ENCODE measurements around the gene SCGN.

The SCGN gene

GRCh38 chr6:25661129-25661779, 9.2 kb downstream of the SCGN start:
- H3K27ac ChIP-seq (ENCODE audit: low read length), result no peak overlapping the region
- no peak overlapping the region for H3K9ac ChIP-seq (ENCODE audit: low read length in 2 of 2)
- no peak overlapping the region for H3K4me3 ChIP-seq (ENCODE audit: low read length in 2 of 2)
- no peaks in the 10 kb centered on the region for H3K27me3 ChIP-seq (ENCODE audit: control insufficient read depth in 1 of 2, insufficient read depth in 2 of 2, low read length in 2 of 2)
- H3K9me3 ChIP-seq (ENCODE audit: control insufficient read depth in 2 of 2, low read length in 2 of 2), result no peaks in the 10 kb centered on the region
- no peaks in the 10 kb centered on the region for H3K4me1 ChIP-seq (ENCODE audit: control insufficient read depth, insufficient read depth, low read length)
- no peaks in the 10 kb centered on the region for H3K36me3 ChIP-seq (ENCODE audit: control insufficient read depth in 2 of 2, insufficient read depth in 2 of 2, low read length in 2 of 2)

GRCh38 chr6:25665455-25665854, 13.4 kb downstream of the SCGN start:
- Histone ChIP-seq H3K27me3 (ENCODE audit: control insufficient read depth in 1 of 2, insufficient read depth in 2 of 2, low read length in 2 of 2) (no peaks in the 10 kb centered on the region), H3K27ac (ENCODE audit: low read length) (no peak overlapping the region), H3K36me3 (ENCODE audit: control insufficient read depth in 2 of 2, insufficient read depth in 2 of 2, low read length in 2 of 2) (no peaks in the 10 kb centered on the region), H3K4me3 (ENCODE audit: low read length in 2 of 2) (no peak overlapping the region), H3K9me3 (ENCODE audit: control insufficient read depth in 2 of 2, low read length in 2 of 2) (no peaks in the 10 kb centered on the region), H3K4me1 (ENCODE audit: control insufficient read depth, insufficient read depth, low read length) (no peaks in the 10 kb centered on the region), H3K9ac (ENCODE audit: low read length in 2 of 2) (no peak overlapping the region)

GRCh38 chr6:25669413-25669812, 17.4 kb downstream of the SCGN start:
- Histone ChIP-seq H3K9ac (ENCODE audit: low read length in 2 of 2) (no peak overlapping the region), H3K36me3 (ENCODE audit: control insufficient read depth in 2 of 2, insufficient read depth in 2 of 2, low read length in 2 of 2) (no peaks in the 10 kb centered on the region), H3K9me3 (ENCODE audit: control insufficient read depth in 2 of 2, low read length in 2 of 2) (no peaks in the 10 kb centered on the region), H3K4me3 (ENCODE audit: low read length in 2 of 2) (no peak overlapping the region), H3K27me3 (ENCODE audit: control insufficient read depth in 1 of 2, insufficient read depth in 2 of 2, low read length in 2 of 2) (peaks cover 0 to 2% of the 10 kb centered on the region in 2 donors), H3K27ac (ENCODE audit: low read length) (no peak overlapping the region), H3K4me1 (ENCODE audit: control insufficient read depth, insufficient read depth, low read length) (no peaks in the 10 kb centered on the region)

GRCh38 chr6:25670208-25670607, 18.2 kb downstream of the SCGN start:
- peaks cover 0 to 2% of the 10 kb centered on the region in 2 donors for H3K27me3 ChIP-seq (ENCODE audit: control insufficient read depth in 1 of 2, insufficient read depth in 2 of 2, low read length in 2 of 2)
- no peaks in the 10 kb centered on the region for H3K36me3 ChIP-seq (ENCODE audit: control insufficient read depth in 2 of 2, insufficient read depth in 2 of 2, low read length in 2 of 2)
- no peak overlapping the region for H3K4me3 ChIP-seq (ENCODE audit: low read length in 2 of 2)
- no peaks in the 10 kb centered on the region for H3K4me1 ChIP-seq (ENCODE audit: control insufficient read depth, insufficient read depth, low read length)
- no peak overlapping the region for H3K9ac ChIP-seq (ENCODE audit: low read length in 2 of 2)
- no peaks in the 10 kb centered on the region for H3K9me3 ChIP-seq (ENCODE audit: control insufficient read depth in 2 of 2, low read length in 2 of 2)
- H3K27ac ChIP-seq (ENCODE audit: low read length), result no peak overlapping the region

- no peak overlapping the region for H3K4me3 ChIP-seq (ENCODE audit: low read length in 2 of 2)
- H3K27me3 ChIP-seq (ENCODE audit: control insufficient read depth in 1 of 2, insufficient read depth in 2 of 2, low read length in 2 of 2), result peaks cover 0 to 2% of the 10 kb centered on the region in 2 donors
- H3K27ac ChIP-seq (ENCODE audit: low read length), result no peak overlapping the region
- H3K9ac ChIP-seq (ENCODE audit: low read length in 2 of 2), result no peak overlapping the region
- H3K4me1 ChIP-seq (ENCODE audit: control insufficient read depth, insufficient read depth, low read length), result no peaks in the 10 kb centered on the region
- no peaks in the 10 kb centered on the region for H3K36me3 ChIP-seq (ENCODE audit: control insufficient read depth in 2 of 2, insufficient read depth in 2 of 2, low read length in 2 of 2)
- H3K9me3 ChIP-seq (ENCODE audit: control insufficient read depth in 2 of 2, low read length in 2 of 2), result no peaks in the 10 kb centered on the region
Observed at GRCh38 chr6:25670793-25671513, 18.9 kb downstream of the SCGN start.

- Histone ChIP-seq H3K27ac (ENCODE audit: low read length) (no peak overlapping the region), H3K9me3 (ENCODE audit: control insufficient read depth in 2 of 2, low read length in 2 of 2) (no peaks in the 10 kb centered on the region), H3K36me3 (ENCODE audit: control insufficient read depth in 2 of 2, insufficient read depth in 2 of 2, low read length in 2 of 2) (no peaks in the 10 kb centered on the region), H3K4me1 (ENCODE audit: control insufficient read depth, insufficient read depth, low read length) (no peaks in the 10 kb centered on the region), H3K4me3 (ENCODE audit: low read length in 2 of 2) (no peak overlapping the region), H3K9ac (ENCODE audit: low read length in 2 of 2) (no peak overlapping the region), H3K27me3 (ENCODE audit: control insufficient read depth in 1 of 2, insufficient read depth in 2 of 2, low read length in 2 of 2) (peaks cover 0 to 2% of the 10 kb centered on the region in 2 donors)
Observed at GRCh38 chr6:25671652-25672051, 19.6 kb downstream of the SCGN start.

- Histone ChIP-seq H3K9ac (ENCODE audit: low read length in 2 of 2) (no peak overlapping the region), H3K36me3 (ENCODE audit: control insufficient read depth in 2 of 2, insufficient read depth in 2 of 2, low read length in 2 of 2) (no peaks in the 10 kb centered on the region), H3K4me3 (ENCODE audit: low read length in 2 of 2) (no peak overlapping the region), H3K9me3 (ENCODE audit: control insufficient read depth in 2 of 2, low read length in 2 of 2) (no peaks in the 10 kb centered on the region), H3K27me3 (ENCODE audit: control insufficient read depth in 1 of 2, insufficient read depth in 2 of 2, low read length in 2 of 2) (peaks cover 0 to 2% of the 10 kb centered on the region in 2 donors), H3K27ac (ENCODE audit: low read length) (no peak overlapping the region), H3K4me1 (ENCODE audit: control insufficient read depth, insufficient read depth, low read length) (no peaks in the 10 kb centered on the region)
Observed at GRCh38 chr6:25675167-25675566, 23.2 kb downstream of the SCGN start.

- Histone ChIP-seq H3K9me3 (ENCODE audit: control insufficient read depth in 2 of 2, low read length in 2 of 2) (no peaks in the 10 kb centered on the region), H3K4me1 (ENCODE audit: control insufficient read depth, insufficient read depth, low read length) (no peaks in the 10 kb centered on the region), H3K36me3 (ENCODE audit: control insufficient read depth in 2 of 2, insufficient read depth in 2 of 2, low read length in 2 of 2) (no peaks in the 10 kb centered on the region), H3K9ac (ENCODE audit: low read length in 2 of 2) (no peak overlapping the region), H3K27ac (ENCODE audit: low read length) (no peak overlapping the region), H3K27me3 (ENCODE audit: control insufficient read depth in 1 of 2, insufficient read depth in 2 of 2, low read length in 2 of 2) (peaks cover 0 to 2% of the 10 kb centered on the region in 2 donors), H3K4me3 (ENCODE audit: low read length in 2 of 2) (no peak overlapping the region)
Observed at GRCh38 chr6:25676775-25677174, 24.8 kb downstream of the SCGN start.

- H3K27ac ChIP-seq (ENCODE audit: low read length), result no peak overlapping the region
- no peak overlapping the region for H3K4me3 ChIP-seq (ENCODE audit: low read length in 2 of 2)
- no peaks in the 10 kb centered on the region for H3K9me3 ChIP-seq (ENCODE audit: control insufficient read depth in 2 of 2, low read length in 2 of 2)
- H3K9ac ChIP-seq (ENCODE audit: low read length in 2 of 2), result no peak overlapping the region
- no peaks in the 10 kb centered on the region for H3K27me3 ChIP-seq (ENCODE audit: control insufficient read depth in 1 of 2, insufficient read depth in 2 of 2, low read length in 2 of 2)
- no peaks in the 10 kb centered on the region for H3K36me3 ChIP-seq (ENCODE audit: control insufficient read depth in 2 of 2, insufficient read depth in 2 of 2, low read length in 2 of 2)
- no peaks in the 10 kb centered on the region for H3K4me1 ChIP-seq (ENCODE audit: control insufficient read depth, insufficient read depth, low read length)
Observed at GRCh38 chr6:25681848-25682247, 29.8 kb downstream of the SCGN start.

GRCh38 chr6:25682324-25682723, 30.3 kb downstream of the SCGN start:
- H3K4me3 ChIP-seq (ENCODE audit: low read length in 2 of 2), result no peak overlapping the region
- no peaks in the 10 kb centered on the region for H3K27me3 ChIP-seq (ENCODE audit: control insufficient read depth in 1 of 2, insufficient read depth in 2 of 2, low read length in 2 of 2)
- H3K9me3 ChIP-seq (ENCODE audit: control insufficient read depth in 2 of 2, low read length in 2 of 2), result no peaks in the 10 kb centered on the region
- no peak overlapping the region for H3K9ac ChIP-seq (ENCODE audit: low read length in 2 of 2)
- no peaks in the 10 kb centered on the region for H3K4me1 ChIP-seq (ENCODE audit: control insufficient read depth, insufficient read depth, low read length)
- no peak overlapping the region for H3K27ac ChIP-seq (ENCODE audit: low read length)
- no peaks in the 10 kb centered on the region for H3K36me3 ChIP-seq (ENCODE audit: control insufficient read depth in 2 of 2, insufficient read depth in 2 of 2, low read length in 2 of 2)

- H3K4me3 ChIP-seq (ENCODE audit: low read length in 2 of 2), result no peak overlapping the region
- no peaks in the 10 kb centered on the region for H3K36me3 ChIP-seq (ENCODE audit: control insufficient read depth in 2 of 2, insufficient read depth in 2 of 2, low read length in 2 of 2)
- no peak overlapping the region for H3K9ac ChIP-seq (ENCODE audit: low read length in 2 of 2)
- H3K27me3 ChIP-seq (ENCODE audit: control insufficient read depth in 1 of 2, insufficient read depth in 2 of 2, low read length in 2 of 2), result no peaks in the 10 kb centered on the region
- H3K4me1 ChIP-seq (ENCODE audit: control insufficient read depth, insufficient read depth, low read length), result no peaks in the 10 kb centered on the region
- no peaks in the 10 kb centered on the region for H3K9me3 ChIP-seq (ENCODE audit: control insufficient read depth in 2 of 2, low read length in 2 of 2)
- no peak overlapping the region for H3K27ac ChIP-seq (ENCODE audit: low read length)
Observed at GRCh38 chr6:25684565-25684964, 32.5 kb downstream of the SCGN start.

All from stomach smooth muscle (tissue), 2 donors.